ENCODE measurements around the gene GLB1L3. TPM values are rescaled to one million over a fixed set of nuclear protein-coding genes. Genes with fewer than 3 reads are reported as not detected.

GLB1L3 gene
- total RNA-seq, 4 donors from 2014 or later = 5.1 to 6.1 (median 5.9) TPM

GRCh38 chr11:134360050-134360835, 84.1 kb downstream of the GLB1L3 start:
- no peaks in the 10 kb centered on the region for H3K27me3 ChIP-seq
- 23% methylated on average over 30 of the region's 30 CpGs for WGBS
- no peaks in the 10 kb centered on the region for H3K36me3 ChIP-seq
- H3K4me1 ChIP-seq = no peaks in the 10 kb centered on the region
- no peaks in the 10 kb centered on the region for H3K9me3 ChIP-seq
- no peak overlapping the region for H3K4me3 ChIP-seq
- TF ChIP-seq CTCF (IDR thresholded peaks at IDR 0.05) = peak; percentile 31 to 89
- TF ChIP-seq EP300 (IDR thresholded peaks at IDR 0.05) = no peak
- TF ChIP-seq POLR2A (IDR thresholded peaks at IDR 0.05) = no peak
- no peak for TF ChIP-seq POLR2AphosphoS5 (IDR thresholded peaks at IDR 0.05)
- H3K27ac ChIP-seq = no peak overlapping the region
- DNase-seq (ENCODE audit: low spot score in 2 of 2) = peak; percentile 70 to 85

DNA sequence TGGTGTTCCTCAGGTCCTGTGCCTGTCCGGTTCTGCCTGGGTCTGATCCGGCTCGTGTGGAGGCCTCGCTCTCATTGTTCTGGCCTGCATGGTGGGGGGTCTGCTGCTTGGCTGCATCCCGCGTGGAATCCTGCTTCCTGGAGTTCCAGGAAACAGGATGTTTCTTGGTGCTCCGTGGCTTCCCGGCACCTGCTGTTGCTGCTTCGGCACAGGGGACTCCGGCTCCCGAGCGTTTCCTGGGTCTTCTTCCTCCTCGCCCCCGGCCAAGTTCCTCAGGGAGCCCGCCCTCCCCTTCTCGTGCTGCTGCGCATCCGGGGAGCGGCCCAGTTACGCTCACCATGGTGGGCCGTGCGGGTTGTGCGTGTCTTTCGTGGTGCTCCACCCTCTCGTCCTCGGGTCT, 85.5 kb downstream of the GLB1L3 start:
- Histone ChIP-seq H3K4me3 (no peak overlapping the region), H3K36me3 (no peaks in the 10 kb centered on the region), H3K27ac (no peak overlapping the region), H3K9me3 (no peaks in the 10 kb centered on the region), H3K4me1 (no peaks in the 10 kb centered on the region), H3K27me3 (no peaks in the 10 kb centered on the region)
- DNase-seq (ENCODE audit: low spot score in 2 of 2) = peak; percentile 52 to 75
- WGBS = 83% methylated on average over 26 of the region's 26 CpGs
- TF ChIP-seq CTCF (IDR thresholded peaks at IDR 0.05) (no peak), POLR2AphosphoS5 (IDR thresholded peaks at IDR 0.05) (no peak), POLR2A (IDR thresholded peaks at IDR 0.05) (no peak), EP300 (IDR thresholded peaks at IDR 0.05) (no peak)

GRCh38 chr11:134362192-134362901, 86.2 kb downstream of the GLB1L3 start:
- Histone ChIP-seq H3K4me3 (no peak overlapping the region), H3K4me1 (no peaks in the 10 kb centered on the region), H3K27ac (no peak overlapping the region), H3K36me3 (no peaks in the 10 kb centered on the region), H3K27me3 (no peaks in the 10 kb centered on the region), H3K9me3 (no peaks in the 10 kb centered on the region)
- 87% methylated on average over 30 of the region's 32 CpGs for WGBS
- DNase-seq (ENCODE audit: low spot score in 2 of 2) = peak; percentile 43 to 71
- no peak for TF ChIP-seq EP300 (IDR thresholded peaks at IDR 0.05)

DNA sequence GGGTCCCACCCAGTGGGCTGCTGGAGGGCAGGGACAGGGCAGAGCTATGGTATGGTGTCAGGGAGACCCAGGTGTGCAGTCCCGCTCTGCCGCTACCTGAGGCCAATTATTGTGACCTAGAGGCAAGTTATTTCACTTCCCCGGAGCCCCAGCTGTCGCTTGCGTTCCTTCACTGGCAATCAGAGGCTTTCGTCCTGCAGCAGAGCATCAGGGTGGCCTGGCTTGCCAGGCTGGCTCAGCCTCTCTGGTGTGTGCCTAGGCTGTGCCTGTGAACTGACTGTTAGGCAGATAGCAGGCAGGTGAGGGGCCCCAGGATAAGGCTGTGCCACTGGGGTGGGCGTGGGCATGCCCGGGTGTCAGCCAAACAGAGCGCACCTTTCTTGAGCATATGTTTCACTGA, 87.0 kb downstream of the GLB1L3 start:
- H3K27ac ChIP-seq = no peak overlapping the region
- no peak for TF ChIP-seq POLR2AphosphoS5 (IDR thresholded peaks at IDR 0.05)
- TF ChIP-seq EP300 (IDR thresholded peaks at IDR 0.05) = no peak
- TF ChIP-seq CTCF (IDR thresholded peaks at IDR 0.05) = no peak
- no peak for TF ChIP-seq POLR2A (IDR thresholded peaks at IDR 0.05)
- H3K36me3 ChIP-seq = no peaks in the 10 kb centered on the region
- WGBS = 92% methylated on average over 3 of the region's 9 CpGs
- H3K4me3 ChIP-seq = no peak overlapping the region
- no peaks in the 10 kb centered on the region for H3K4me1 ChIP-seq
- H3K9me3 ChIP-seq = no peaks in the 10 kb centered on the region
- no peaks in the 10 kb centered on the region for H3K27me3 ChIP-seq
- peak; percentile 35 to 71 for DNase-seq (ENCODE audit: low spot score in 2 of 2)

DNA sequence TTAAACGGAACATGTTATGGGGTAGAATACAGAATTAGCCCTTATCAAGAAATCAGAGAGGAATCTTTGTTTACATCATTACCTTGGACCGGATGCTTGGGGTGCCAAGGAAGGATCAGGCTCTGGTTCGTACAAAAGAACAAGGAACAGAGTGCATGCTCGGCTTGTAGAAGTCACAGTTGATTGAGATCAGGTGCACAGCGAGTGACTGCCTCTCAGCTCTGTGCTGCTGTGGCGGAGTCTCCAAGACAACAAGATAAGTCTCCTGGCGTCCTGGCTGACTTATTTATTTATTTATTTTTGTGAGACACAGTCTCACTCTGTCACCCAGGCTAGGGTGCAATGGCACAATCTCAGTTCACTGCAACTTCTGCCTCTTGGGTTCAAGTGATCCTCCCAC, 87.4 kb downstream of the GLB1L3 start:
- DNase-seq (ENCODE audit: low spot score in 2 of 2) = peak; percentile 13 to 43
- no peak overlapping the region for H3K4me3 ChIP-seq
- no peaks in the 10 kb centered on the region for H3K36me3 ChIP-seq
- 81% methylated on average over 7 of the region's 7 CpGs for WGBS
- no peaks in the 10 kb centered on the region for H3K4me1 ChIP-seq
- TF ChIP-seq CTCF (IDR thresholded peaks at IDR 0.05) (no peak), POLR2AphosphoS5 (IDR thresholded peaks at IDR 0.05) (no peak), EP300 (IDR thresholded peaks at IDR 0.05) (no peak), POLR2A (IDR thresholded peaks at IDR 0.05) (no peak)
- no peaks in the 10 kb centered on the region for H3K27me3 ChIP-seq
- no peak overlapping the region for H3K27ac ChIP-seq
- H3K9me3 ChIP-seq = no peaks in the 10 kb centered on the region
